Loucy (cell line): ENCODE data around the gene C17orf50.
A peak's percentile ranks its signal among the peaks of the same experiment; 100 is the strongest.

Experiments used
- H2AFZ ChIP-seq: fragments of 200-600 bp; sonication (generic); 2 replicates; pipeline ENCODE4 v1.6.0; 2016; ENCODE audit warnings: antibody characterized with exemption, mild to moderate bottlenecking, low read length, moderate library complexity
- H3F3A ChIP-seq: fragments of 200-600 bp; 2 replicates; pipeline ENCODE4 v1.6.0; 2016; ENCODE audit warnings: antibody characterized with exemption, low read depth, mild to moderate bottlenecking
- H3K27me3 ChIP-seq: fragments of 200-600 bp; sonication (generic); 2 replicates; pipeline ENCODE4 v1.6.1; 2014; ENCODE audit warnings: low read length, mild to moderate bottlenecking; ENCODE audit not compliant: insufficient read depth, poor library complexity, severe bottlenecking
- H3K36me3 ChIP-seq: fragments of 200-600 bp; sonication (generic); 2 replicates; pipeline ENCODE4 v1.6.1; 2016; ENCODE audit warnings: low read length; ENCODE audit not compliant: insufficient read depth
- H3K4me1 ChIP-seq: fragments of 200-600 bp; sonication (generic); 2 replicates; pipeline ENCODE4 v1.5.1; 2014; ENCODE audit warnings: low read length, mild to moderate bottlenecking; ENCODE audit not compliant: insufficient read depth, poor library complexity, severe bottlenecking
- H3K4me2 ChIP-seq: fragments of 200-600 bp; sonication (generic); 2 replicates; pipeline ENCODE4 v1.6.0; 2014; ENCODE audit warnings: antibody characterized with exemption, low read length, low read depth, mild to moderate bottlenecking; ENCODE audit not compliant: poor library complexity, severe bottlenecking
- H3K4me3 ChIP-seq: fragments of 200-600 bp; sonication (generic); 2 replicates; pipeline ENCODE4 v1.5.1; 2014; ENCODE audit warnings: low read length, mild to moderate bottlenecking, mixed read lengths; ENCODE audit not compliant: poor library complexity, severe bottlenecking
- H3K79me2 ChIP-seq: fragments of 200-600 bp; sonication (generic); 2 replicates; pipeline ENCODE4 v1.6.1; 2014; ENCODE audit warnings: low read length; ENCODE audit not compliant: insufficient read depth
- H3K9ac ChIP-seq: fragments of 200-600 bp; sonication (generic); 2 replicates; pipeline ENCODE4 v1.6.0; 2014; ENCODE audit warnings: mild to moderate bottlenecking, low read depth, low read length, moderate library complexity; ENCODE audit not compliant: poor library complexity, severe bottlenecking
- H3K9me2 ChIP-seq: fragments of 200-600 bp; sonication (generic); replicated peaks from 2 replicates; pipeline ENCODE4 v1.6.1; 2016; ENCODE audit warnings: low read depth, low read length, mixed read lengths
- H3K9me3 ChIP-seq: fragments of 200-600 bp; sonication (generic); 2 replicates; pipeline ENCODE4 v1.6.1; 2014; ENCODE audit warnings: mild to moderate bottlenecking, antibody characterized with exemption, low read length, low read depth; ENCODE audit not compliant: insufficient read depth
- H4K20me1 ChIP-seq: fragments of 200-600 bp; sonication (generic); 2 replicates; pipeline ENCODE4 v1.6.0; 2014; ENCODE audit warnings: antibody characterized with exemption, low read length, mild to moderate bottlenecking; ENCODE audit not compliant: insufficient read depth, poor library complexity, severe bottlenecking
- CTCF ChIP-seq: fragments of 200-600 bp; sonication (generic); conservative IDR thresholded peaks from 2 replicates; pipeline ENCODE4 v1.5.1; 2014; ENCODE audit warnings: mild to moderate bottlenecking, antibody characterized with exemption, low read length
- EZH2phosphoT487 ChIP-seq: fragments of 200-600 bp; IDR thresholded peaks from 2 replicates; pipeline ENCODE4 v1.6.1; 2018; ENCODE audit warnings: antibody characterized with exemption, mild to moderate bottlenecking, moderate library complexity, borderline replicate concordance

The C17orf50 gene

GRCh38 chr17:35747540-35748017 is 13.1 kb upstream of the C17orf50 start:
- Histone ChIP-seq H3K79me2 (no peaks in the 10 kb centered on the region), H3K36me3 (no peaks in the 10 kb centered on the region), H3K27me3 (no peaks in the 10 kb centered on the region), H3K9me2 (no peaks in the 10 kb centered on the region), H3K4me2 (no peak overlapping the region), H3F3A (no peaks in the 10 kb centered on the region), H3K4me1 (peaks cover 3% of the 10 kb centered on the region), H2AFZ (no peak overlapping the region), H3K9me3 (no peaks in the 10 kb centered on the region), H3K4me3 (no peak overlapping the region), H3K9ac (no peak overlapping the region), H4K20me1 (no peaks in the 10 kb centered on the region)
- TF ChIP-seq CTCF (peak; percentile 87), EZH2phosphoT487 (no peak)

GRCh38 chr17:35748341-35748841 is 12.3 kb upstream of the C17orf50 start:
- H3K4me2 ChIP-seq: no peak overlapping the region
- H3F3A ChIP-seq: no peaks in the 10 kb centered on the region
- no peaks in the 10 kb centered on the region for H3K9me2 ChIP-seq
- no peaks in the 10 kb centered on the region for H3K9me3 ChIP-seq
- H2AFZ ChIP-seq: no peak overlapping the region
- H3K79me2 ChIP-seq: no peaks in the 10 kb centered on the region
- no peaks in the 10 kb centered on the region for H3K36me3 ChIP-seq
- peaks cover 3% of the 10 kb centered on the region for H3K4me1 ChIP-seq
- H3K9ac ChIP-seq: no peak overlapping the region
- no peaks in the 10 kb centered on the region for H4K20me1 ChIP-seq
- TF ChIP-seq EZH2phosphoT487 (no peak), CTCF (no peak)
- no peaks in the 10 kb centered on the region for H3K27me3 ChIP-seq
- no peak overlapping the region for H3K4me3 ChIP-seq

- Histone ChIP-seq H3K27me3 (no peaks in the 10 kb centered on the region), H3K9ac (no peak overlapping the region), H3K36me3 (no peaks in the 10 kb centered on the region), H3K4me1 (peaks cover 3% of the 10 kb centered on the region), H2AFZ (no peak overlapping the region), H3K79me2 (no peaks in the 10 kb centered on the region), H4K20me1 (no peaks in the 10 kb centered on the region), H3K4me2 (no peak overlapping the region), H3K9me2 (no peaks in the 10 kb centered on the region), H3K9me3 (no peaks in the 10 kb centered on the region), H3F3A (no peaks in the 10 kb centered on the region), H3K4me3 (no peak overlapping the region)
- no peak for TF ChIP-seq CTCF
- no peak for TF ChIP-seq EZH2phosphoT487
Observed at GRCh38 chr17:35748979-35749378, 11.7 kb upstream of the C17orf50 start.
